Measurements from ENCODE around the gene SMTN. TPM values are rescaled to one million over a fixed set of nuclear protein-coding genes. Genes with fewer than 3 reads are reported as not detected.
A peak's percentile ranks its signal among the peaks of the same experiment; 100 is the strongest.

SMTN gene
- total and polyA plus RNA-seq, 9 donors = 23.1 to 238 (median 61.2) TPM

DNA sequence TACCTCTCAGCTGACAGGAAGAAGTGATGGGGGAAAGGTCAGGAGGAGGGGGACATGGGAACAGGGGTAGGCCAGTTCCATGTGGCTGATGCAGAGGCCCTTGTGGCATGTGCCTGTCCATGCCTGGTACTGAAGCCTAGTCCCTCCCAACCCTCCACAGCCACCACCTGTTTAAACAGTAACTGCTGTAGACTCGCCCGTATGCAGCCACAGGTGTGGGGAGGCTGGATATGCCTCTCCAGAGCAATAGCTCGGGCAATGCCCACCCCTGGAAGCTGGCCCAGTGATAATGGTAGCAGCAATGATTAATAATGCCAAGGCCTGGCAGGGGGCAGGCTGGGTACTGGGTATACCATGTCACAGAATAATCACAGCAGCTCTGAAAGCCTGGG is 2.3 kb downstream of the SMTN start:
- H3K27ac ChIP-seq = no peak overlapping the region
- TF ChIP-seq EP300 (IDR thresholded peaks at IDR 0.05) (no peak), POLR2A (IDR thresholded peaks at IDR 0.05) (no peak)
- TF ChIP-seq, protein P1, sequence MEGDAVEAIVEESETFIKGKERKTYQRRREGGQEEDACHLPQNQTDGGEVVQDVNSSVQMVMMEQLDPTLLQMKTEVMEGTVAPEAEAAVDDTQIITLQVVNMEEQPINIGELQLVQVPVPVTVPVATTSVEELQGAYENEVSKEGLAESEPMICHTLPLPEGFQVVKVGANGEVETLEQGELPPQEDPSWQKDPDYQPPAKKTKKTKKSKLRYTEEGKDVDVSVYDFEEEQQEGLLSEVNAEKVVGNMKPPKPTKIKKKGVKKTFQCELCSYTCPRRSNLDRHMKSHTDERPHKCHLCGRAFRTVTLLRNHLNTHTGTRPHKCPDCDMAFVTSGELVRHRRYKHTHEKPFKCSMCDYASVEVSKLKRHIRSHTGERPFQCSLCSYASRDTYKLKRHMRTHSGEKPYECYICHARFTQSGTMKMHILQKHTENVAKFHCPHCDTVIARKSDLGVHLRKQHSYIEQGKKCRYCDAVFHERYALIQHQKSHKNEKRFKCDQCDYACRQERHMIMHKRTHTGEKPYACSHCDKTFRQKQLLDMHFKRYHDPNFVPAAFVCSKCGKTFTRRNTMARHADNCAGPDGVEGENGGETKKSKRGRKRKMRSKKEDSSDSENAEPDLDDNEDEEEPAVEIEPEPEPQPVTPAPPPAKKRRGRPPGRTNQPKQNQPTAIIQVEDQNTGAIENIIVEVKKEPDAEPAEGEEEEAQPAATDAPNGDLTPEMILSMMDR (IDR thresholded peaks at IDR 0.05) = no peak
- H3K4me1 ChIP-seq (ENCODE audit: insufficient read depth) = peaks cover 13% of the 10 kb centered on the region
- DNase-seq = peak in 4 of 5 donors; percentile 32 to 56 (median 47)
- peak overlapping the region; percentile 88 for H3K4me3 ChIP-seq
- no peaks in the 10 kb centered on the region for H3K9me3 ChIP-seq
- H3K36me3 ChIP-seq = no peaks in the 10 kb centered on the region
- H3K27me3 ChIP-seq = no peaks in the 10 kb centered on the region
- intact Hi-C loops (cut with DNase I) = loop anchor here in 2 of 4 donors (5.0 to 10.0 kb wide), 4 partner anchors 46 to 439 kb away; partner anchors contain the start of genes MORC2 (in 1 of the 2) and TUG1 (in 1 of the 2)
- 51 to 58% (median 54%) methylated on average over 3 of the region's 3 CpGs for WGBS, 3 donors

DNA sequence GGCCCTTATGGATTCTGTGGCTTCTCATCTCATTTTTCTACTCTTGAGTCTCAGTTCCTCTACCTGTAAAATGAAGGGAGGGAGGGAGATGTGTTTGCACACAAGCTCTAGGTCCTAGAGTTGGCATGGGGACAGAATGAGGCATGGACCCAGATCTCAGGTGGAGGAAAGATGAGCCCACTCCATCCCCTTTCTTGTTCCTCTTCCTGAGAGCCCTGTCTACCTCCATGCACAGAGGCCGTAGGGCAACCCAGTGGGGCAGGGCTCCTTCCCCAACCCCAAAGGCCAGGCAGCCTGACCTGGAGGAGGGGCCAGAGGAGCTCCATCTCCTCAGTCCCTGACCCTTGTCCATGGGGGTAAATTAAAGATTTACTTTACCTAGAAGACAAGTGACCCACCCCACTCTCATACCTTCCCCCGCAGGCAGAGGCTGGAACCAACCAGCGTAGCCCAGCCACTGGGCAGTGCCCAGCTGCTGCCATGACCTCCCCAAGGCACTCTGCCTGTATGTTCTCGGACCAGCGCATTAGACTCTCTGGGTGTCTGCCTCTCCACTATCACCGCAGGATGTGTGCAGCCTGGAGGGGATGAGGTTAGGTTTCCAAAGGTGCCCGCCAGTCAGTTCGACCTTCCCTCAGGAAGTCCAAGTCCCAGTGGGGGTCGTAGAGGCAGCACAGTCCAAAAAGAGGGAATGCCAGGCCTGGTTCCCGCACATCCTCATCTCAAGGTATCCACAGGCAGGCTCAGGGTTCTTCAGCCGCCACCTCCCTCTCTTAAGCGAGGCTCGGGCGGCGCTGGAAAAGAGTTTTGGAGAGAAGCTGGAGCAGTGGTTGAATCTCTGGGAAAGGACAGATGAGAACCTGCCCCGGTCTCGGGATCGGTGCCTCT is 3.0 kb downstream of the SMTN start:
- Histone ChIP-seq H3K27me3 (no peaks in the 10 kb centered on the region), H3K27ac (peak overlapping the region; percentile 40 to 82), H3K4me3 (peak overlapping the region; percentile 88), H3K9me3 (no peaks in the 10 kb centered on the region), H3K4me1 (ENCODE audit: insufficient read depth) (peaks cover 14% of the 10 kb centered on the region), H3K36me3 (no peaks in the 10 kb centered on the region)
- 6 to 8% (median 7%) methylated on average over 15 to 18 of the region's 18 CpGs for WGBS, 3 donors
- DNase-seq = peak in 2 of 5 donors; percentile 42 to 50
- intact Hi-C loops (cut with DNase I) = loop anchor here in 2 of 4 donors (2.0 to 10.0 kb wide), 5 partner anchors 47 to 439 kb away; partner anchors contain the start of genes MORC2 (in 1 of the 2) and TUG1 (in 1 of the 2)
- TF ChIP-seq POLR2A (IDR thresholded peaks at IDR 0.05) (no peak), EP300 (IDR thresholded peaks at IDR 0.05) (no peak)
- TF ChIP-seq, protein P1 (IDR thresholded peaks at IDR 0.05) = no peak

DNA sequence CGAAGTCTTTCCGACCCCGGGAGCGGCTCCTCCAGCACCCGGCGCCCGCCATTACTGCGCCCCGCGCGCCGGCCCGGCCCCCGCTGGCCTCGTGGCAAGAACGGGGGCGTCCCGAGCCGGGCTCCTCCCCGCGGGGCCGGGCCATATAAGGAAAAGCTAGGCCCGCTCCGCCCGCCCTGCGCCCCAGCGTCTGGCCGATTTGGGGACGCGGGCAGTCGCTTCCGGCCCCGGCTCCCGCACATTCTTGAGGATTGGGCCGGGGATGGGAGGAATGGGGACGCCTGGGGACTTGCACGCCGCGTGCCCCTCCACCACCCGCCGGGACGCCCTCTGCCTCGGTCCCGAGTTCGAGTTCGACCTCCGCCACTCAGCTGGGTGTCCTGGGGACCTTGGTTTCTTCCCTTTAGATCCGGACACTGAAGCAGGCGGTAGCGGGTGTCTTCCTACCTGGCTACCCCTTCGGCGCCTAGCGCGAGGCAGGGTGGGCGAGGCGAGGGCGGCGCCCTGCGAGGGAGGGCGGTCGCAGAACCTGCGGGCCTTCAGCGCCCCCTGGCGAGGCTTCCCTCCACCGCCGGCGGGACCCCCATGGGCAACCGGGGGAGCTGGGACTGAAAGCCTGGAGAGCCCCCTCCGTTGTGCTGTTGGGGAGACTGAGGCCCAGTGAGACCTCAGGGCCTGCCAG is 3.8 kb downstream of the SMTN start:
- 0 to 1% (median 1%) methylated on average over 46 to 69 of the region's 69 CpGs for WGBS, 3 donors
- TF ChIP-seq, protein P1 (IDR thresholded peaks at IDR 0.05) = peak; percentile 89 to 96 (median 91)
- TF ChIP-seq POLR2A (IDR thresholded peaks at IDR 0.05) = peak; percentile 54
- TF ChIP-seq EP300 (IDR thresholded peaks at IDR 0.05) = no peak

DNA sequence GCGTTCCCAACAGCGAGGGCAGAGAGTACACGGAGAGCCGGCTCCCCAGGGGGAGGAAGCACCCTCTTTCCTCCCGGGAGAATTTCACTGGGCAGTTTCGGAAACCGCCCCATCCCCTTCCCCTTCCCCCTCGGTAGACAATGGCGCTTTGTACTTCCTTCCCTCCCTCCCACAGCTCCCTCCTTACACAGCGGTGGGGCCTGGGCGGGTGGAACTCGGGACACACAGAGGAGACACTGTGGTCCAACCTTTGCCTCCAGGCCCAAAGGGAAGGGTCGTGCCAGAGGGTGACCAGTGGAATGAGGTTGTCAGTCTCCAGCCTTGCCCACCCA is 4.3 kb downstream of the SMTN start:
- Histone ChIP-seq H3K4me3 (peak overlapping the region; percentile 88), H3K27ac (peak overlapping the region; percentile 40 to 82), H3K4me1 (ENCODE audit: insufficient read depth) (peaks cover 14% of the 10 kb centered on the region), H3K27me3 (no peaks in the 10 kb centered on the region), H3K36me3 (no peaks in the 10 kb centered on the region), H3K9me3 (no peaks in the 10 kb centered on the region)
- DNase-seq = no peak
- TF ChIP-seq, protein P1 (IDR thresholded peaks at IDR 0.05) = peak in 1 of 3 donors; percentile 4
- no peak for TF ChIP-seq POLR2A (IDR thresholded peaks at IDR 0.05)
- intact Hi-C loops (cut with DNase I) = loop anchor here (2.0 to 10.0 kb wide), 5 partner anchors 62 to 441 kb away; partner anchors contain the start of genes MORC2 (in 2 of the 4) and TUG1 (in 2 of the 4)
- WGBS, 3 donors = 13 to 22% (median 17%) methylated on average over 13 of the region's 13 CpGs

More for the DNA sequence above, 3.8 kb downstream of the SMTN start:
- peak; percentile 84 to 91 (median 88) for DNase-seq
- intact Hi-C loops (cut with DNase I) = loop anchor here (2.0 to 10.0 kb wide), 6 partner anchors 48 to 440 kb away; partner anchors contain the start of genes MORC2 (in 3 of the 4) and TUG1 (in 3 of the 4)
- no peaks in the 10 kb centered on the region for H3K27me3 ChIP-seq
- peak overlapping the region; percentile 88 for H3K4me3 ChIP-seq
- peak overlapping the region; percentile 40 to 82 for H3K27ac ChIP-seq
- no peaks in the 10 kb centered on the region for H3K36me3 ChIP-seq
- H3K4me1 ChIP-seq (ENCODE audit: insufficient read depth) = peaks cover 14% of the 10 kb centered on the region
- no peaks in the 10 kb centered on the region for H3K9me3 ChIP-seq
